HCT116 (cell line): ENCODE measurements around the gene LRG1. TPM values are rescaled to one million over a fixed set of nuclear protein-coding genes. Genes with fewer than 3 reads are reported as not detected.

Experiments
- ATAC-seq: fragments of 200-7000 bp; cut with Tn5 transposase; 2 replicates; pipeline ENCODE4 v1.9.1; 2020; ENCODE audit warnings: mild to moderate bottlenecking, moderate library complexity
- BruUV-seq: library from RNA; stranded (reverse); fragments of 400-500 nt; replicated peaks from 2 replicates; lab custom pipeline; 2021; lab: Mats Ljungman, UMichigan
- CTCF ChIA-PET: fragments of 300-600 bp; sonication (Branson Sonifier 250); formaldehyde crosslinking; loops from one replicate; lab custom pipeline; 2021; ENCODE audit warnings: antibody characterized with exemption; lab: Charles Lee
- POLR2A ChIA-PET: fragments of 300-600, 350-600 bp; sonication (Branson Sonifier 250); formaldehyde crosslinking; loops from one replicate; lab custom pipeline; 2021; ENCODE audit warnings: antibody characterized with exemption; lab: Charles Lee
- RAD21 ChIA-PET, 2 experiments: fragments of 300-600 bp; sonication (Branson Sonifier 250); formaldehyde crosslinking; loops; one replicate each; lab custom pipeline; 2023; ENCODE audit warnings: low total read pairs in 2 of 2; ENCODE audit not compliant: uncharacterized antibody in 2 of 2, unreplicated experiment in 2 of 2, low non-redundant PET in 1 of 2; lab: Charles Lee
- DNase-seq: peaks from one replicate; pipeline ENCODE4 v3.0.0-alpha.2; 2010; ENCODE audit warnings: low read depth, low spot score
- H2AFZ ChIP-seq: fragments of 200-600 bp; shearing (Covaris generic), sonication (generic); 2 replicates; pipeline ENCODE4 v1.6.1; 2017; ENCODE audit warnings: low read depth, mixed run types, mixed read lengths, antibody characterized with exemption, low read length; ENCODE audit not compliant: poor library complexity, severe bottlenecking
- H3K27ac ChIP-seq: 2 replicates; pipeline ENCODE4 v1.5.1; 2012; ENCODE audit warnings: low read depth, low read length
- H3K27me3 ChIP-seq: fragments of 200-600 bp; sonication (generic); 2 replicates; pipeline ENCODE4 v1.6.1; 2016; ENCODE audit warnings: mixed run types, low read length, mixed read lengths; ENCODE audit not compliant: insufficient read depth
- H3K36me3 ChIP-seq, 2 experiments: fragments of 200-500 bp in 1 of 2; fragments of 200-600 bp in 1 of 2; sonication (Bioruptor generic) in 1 of 2; sonication (generic) in 1 of 2; 2 replicates each; pipeline versions ENCODE4 v1.5.1 to v1.6.1; 2014 to 2016; ENCODE audit warnings: low read length in 2 of 2, inconsistent platforms in 1 of 2, mixed read lengths in 1 of 2, mixed run types in 1 of 2; ENCODE audit not compliant: insufficient read depth in 2 of 2, control insufficient read depth in 1 of 2
- H3K4me1 ChIP-seq, 2 experiments: fragments of 200-600 bp in 1 of 2; sonication (generic) in 1 of 2; 2 replicates each; pipeline versions ENCODE4 v1.5.1 to v1.6.1; 2012 to 2017; ENCODE audit warnings: low read length in 2 of 2, inconsistent platforms in 1 of 2, mild to moderate bottlenecking in 1 of 2, mixed read lengths in 1 of 2, mixed run types in 1 of 2, moderate library complexity in 1 of 2; ENCODE audit not compliant: insufficient read depth in 2 of 2, control insufficient read depth in 1 of 2
- H3K4me2 ChIP-seq: fragments of 200-600 bp; sonication (generic); 2 replicates; pipeline ENCODE4 v1.6.1; 2017; ENCODE audit warnings: mixed run types, low read length, mixed read lengths
- H3K4me3 ChIP-seq, 2 experiments: fragments of 200-600 bp in 1 of 2; sonication (generic) in 1 of 2; replicated peaks in 1 of 2; 2 replicates each; pipeline ENCODE4 v1.5.1; 2011 to 2016; ENCODE audit warnings: low read length in 2 of 2, control low read depth in 1 of 2, low read depth in 1 of 2, mild to moderate bottlenecking in 1 of 2, mixed read lengths in 1 of 2, mixed run types in 1 of 2
- H3K79me2 ChIP-seq: fragments of 200-600 bp; sonication (generic); 2 replicates; pipeline ENCODE4 v1.6.1; 2017; ENCODE audit warnings: mild to moderate bottlenecking, mixed run types, low read length, moderate library complexity, mixed read lengths; ENCODE audit not compliant: insufficient read depth
- H3K9ac ChIP-seq: fragments of 200-600 bp; sonication (generic); 2 replicates; pipeline ENCODE4 v1.6.1; 2016; ENCODE audit warnings: low read length, mixed read lengths
- H3K9me2 ChIP-seq: fragments of 200-600 bp; sonication (generic), shearing (Covaris generic); 2 replicates; pipeline ENCODE4 v1.6.1; 2017; ENCODE audit warnings: mixed run types, mild to moderate bottlenecking, moderate library complexity; ENCODE audit not compliant: insufficient read depth
- H3K9me3 ChIP-seq, 2 experiments: fragments of 200-500 bp in 1 of 2; fragments of 200-600 bp in 1 of 2; sonication (Bioruptor generic) in 1 of 2; sonication (generic) in 1 of 2; 2 replicates each; pipeline ENCODE4 v1.6.1; 2014 to 2017; ENCODE audit warnings: low read length in 2 of 2, mixed read lengths in 2 of 2, inconsistent platforms in 1 of 2, low read depth in 1 of 2, mild to moderate bottlenecking in 1 of 2, mixed run types in 1 of 2, moderate library complexity in 1 of 2; ENCODE audit not compliant: control insufficient read depth in 1 of 2, insufficient read depth in 1 of 2
- H4K20me1 ChIP-seq: fragments of 200-600 bp; sonication (generic), shearing (Covaris generic); 2 replicates; pipeline ENCODE4 v1.6.1; 2017; ENCODE audit warnings: mixed run types, mild to moderate bottlenecking, moderate library complexity; ENCODE audit not compliant: insufficient read depth
- CBX3 ChIP-seq: IDR thresholded peaks from 2 replicates; pipeline ENCODE4 v1.6.1; 2012; ENCODE audit warnings: low read depth
- EGR1 ChIP-seq: IDR thresholded peaks from 2 replicates; pipeline ENCODE4 v1.6.1; 2012; ENCODE audit warnings: low read depth
- EZH2phosphoT487 ChIP-seq: fragments of 200-600 bp; IDR thresholded peaks from 2 replicates; pipeline ENCODE4 v1.6.1; 2018; ENCODE audit warnings: antibody characterized with exemption, borderline replicate concordance
- FOSL1 ChIP-seq: IDR thresholded peaks from 2 replicates; pipeline ENCODE4 v1.6.1; 2012; ENCODE audit warnings: low read depth
- MAX ChIP-seq: IDR thresholded peaks from 2 replicates; pipeline ENCODE4 v1.6.1; 2012
- RAD21 ChIP-seq: IDR thresholded peaks from 2 replicates; pipeline ENCODE4 v1.6.1; 2012; ENCODE audit warnings: low read depth, mild to moderate bottlenecking
- REST ChIP-seq: IDR thresholded peaks from 2 replicates; pipeline ENCODE4 v1.6.1; 2012; ENCODE audit warnings: low read depth
- SIN3A ChIP-seq: IDR thresholded peaks from 2 replicates; pipeline ENCODE4 v1.6.1; 2012; ENCODE audit warnings: low read depth
- SP1 ChIP-seq: IDR thresholded peaks from 2 replicates; pipeline ENCODE4 v1.6.1; 2012; ENCODE audit warnings: low read depth
- TCF7L2 ChIP-seq: IDR thresholded peaks from 2 replicates; pipeline ENCODE4 v1.7.0; 2011; ENCODE audit warnings: borderline replicate concordance, inconsistent platforms; ENCODE audit not compliant: insufficient read depth, insufficient read length; ENCODE audit errors: extremely low read depth
- YY1 ChIP-seq: IDR thresholded peaks from 2 replicates; pipeline ENCODE4 v1.6.1; 2011; ENCODE audit warnings: low read length, low read depth, moderate library complexity, mild to moderate bottlenecking; ENCODE audit not compliant: insufficient replicate concordance; ENCODE audit errors: extremely low read depth
- ZBTB33 ChIP-seq: IDR thresholded peaks from 2 replicates; pipeline ENCODE4 v1.6.1; 2011; ENCODE audit warnings: mild to moderate bottlenecking, low read length, moderate library complexity; ENCODE audit not compliant: insufficient replicate concordance; ENCODE audit errors: extremely low read depth
- ZFX ChIP-seq: fragments of 450-650 bp; IDR thresholded peaks from 2 replicates; pipeline ENCODE4 v1.6.1; 2017
- ZNF274 ChIP-seq: fragments of 200-500 bp; sonication (Bioruptor generic); IDR thresholded peaks from 2 replicates; pipeline ENCODE4 v1.6.1; 2014; ENCODE audit warnings: mild to moderate bottlenecking, low read depth, low read length, inconsistent platforms
- intact Hi-C: fragments of 100-400 bp; cut with micrococcal nuclease; formaldehyde crosslinking; loops from 2 replicates; pipeline ENCODE4 v1.10.0; 2022
- total RNA-seq: library from RNA; stranded (reverse); gene quantifications from one replicate; pipeline ENCODE4 v1.2.1, GENCODE V29; 2021; ENCODE audit not compliant: unreplicated experiment
- TF ChIP-seq, protein P1 (sequence below), 3 experiments: fragments of 200-600 bp in 1 of 3; sonication (generic) in 1 of 3; IDR thresholded peaks in 2 of 3; conservative IDR thresholded peaks in 1 of 3; 2 replicates each; pipeline ENCODE4 v1.5.1; 2012 to 2017; ENCODE audit warnings: low read depth in 2 of 3, low read length in 2 of 3, antibody characterized with exemption in 1 of 3, borderline replicate concordance in 1 of 3, control low read depth in 1 of 3, mild to moderate bottlenecking in 1 of 3, mixed read lengths in 1 of 3, mixed run types in 1 of 3, moderate library complexity in 1 of 3; ENCODE audit not compliant: insufficient read depth in 1 of 3

LRG1 gene
- total RNA-seq, 1 experiment from 2014 or later, result 1.3 TPM

- ChIA-PET RAD21 (no interaction called here), CTCF (no interaction called here)
- no peaks in the 10 kb centered on the region for H4K20me1 ChIP-seq
These were observed 40.0 kb downstream of the LRG1 start for GRCh38 chr19:4499855-4500254.

More at GRCh38 chr19:4499855-4500254, 40.0 kb downstream of the LRG1 start:
- Histone ChIP-seq H3K27ac (no peak overlapping the region), H3K79me2 (no peaks in the 10 kb centered on the region), H3K4me1 (peaks cover 0 to 3% of the 10 kb centered on the region in 2 experiments; a peak in 2 of 4 replicates), H3K9ac (no peak overlapping the region), H3K27me3 (no peaks in the 10 kb centered on the region), H3K9me3 (no peaks in the 10 kb centered on the region), H3K36me3 (peaks cover 0 to 15% of the 10 kb centered on the region in 2 experiments; a peak in 2 of 4 replicates), H2AFZ (no peak overlapping the region), H3K9me2 (no peaks in the 10 kb centered on the region), H3K4me3 (no peak overlapping the region), H3K4me2 (no peak overlapping the region)
- no peak for DNase-seq
- no TSS peak for BruUV-seq
- POLR2A ChIA-PET, result no interaction called here
- no peak for ATAC-seq
- TF ChIP-seq EGR1 (no peak), FOSL1 (no peak), YY1 (no peak), ZNF274 (no peak), TCF7L2 (no peak), ZFX (no peak), SIN3A (no peak), RAD21 (no peak), REST (no peak), CBX3 (no peak), ZBTB33 (no peak), MAX (no peak), EZH2phosphoT487 (no peak), SP1 (no peak)
- TF ChIP-seq, protein P1, sequence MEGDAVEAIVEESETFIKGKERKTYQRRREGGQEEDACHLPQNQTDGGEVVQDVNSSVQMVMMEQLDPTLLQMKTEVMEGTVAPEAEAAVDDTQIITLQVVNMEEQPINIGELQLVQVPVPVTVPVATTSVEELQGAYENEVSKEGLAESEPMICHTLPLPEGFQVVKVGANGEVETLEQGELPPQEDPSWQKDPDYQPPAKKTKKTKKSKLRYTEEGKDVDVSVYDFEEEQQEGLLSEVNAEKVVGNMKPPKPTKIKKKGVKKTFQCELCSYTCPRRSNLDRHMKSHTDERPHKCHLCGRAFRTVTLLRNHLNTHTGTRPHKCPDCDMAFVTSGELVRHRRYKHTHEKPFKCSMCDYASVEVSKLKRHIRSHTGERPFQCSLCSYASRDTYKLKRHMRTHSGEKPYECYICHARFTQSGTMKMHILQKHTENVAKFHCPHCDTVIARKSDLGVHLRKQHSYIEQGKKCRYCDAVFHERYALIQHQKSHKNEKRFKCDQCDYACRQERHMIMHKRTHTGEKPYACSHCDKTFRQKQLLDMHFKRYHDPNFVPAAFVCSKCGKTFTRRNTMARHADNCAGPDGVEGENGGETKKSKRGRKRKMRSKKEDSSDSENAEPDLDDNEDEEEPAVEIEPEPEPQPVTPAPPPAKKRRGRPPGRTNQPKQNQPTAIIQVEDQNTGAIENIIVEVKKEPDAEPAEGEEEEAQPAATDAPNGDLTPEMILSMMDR (IDR thresholded peaks at IDR 0.05 in 2 of 3, conservative IDR thresholded peaks at IDR 0.05 in 1 of 3; ENCODE audit: borderline replicate concordance in 1 of 3, insufficient read depth in 1 of 3, low read depth in 2 of 3, low read length in 2 of 3), result no peak
- intact Hi-C loops, result no loop called here
